Umbilical cord (tissue), 2 donors: Measurements from ENCODE around the gene KDM5A. TPM values are rescaled to one million over a fixed set of nuclear protein-coding genes. Genes with fewer than 3 reads are reported as not detected.
"Not testable (repeated sequence)": the region's sequence is repeated elsewhere in the genome, so short reads cannot be mapped to it uniquely, and the experiment has no call there.

Experiments
- DNase-seq: peaks from one replicate; pipeline ENCODE4 v3.0.0-alpha.2; 2015; ENCODE audit warnings: low spot score
- total RNA-seq: library from RNA; depleted of rRNA; stranded (reverse); fragments of >200 nt; gene quantifications from one replicate; pipeline ENCODE4 v1.2.3, GENCODE V29; 2014; ENCODE audit warnings: low replicate concordance; ENCODE audit not compliant: insufficient read depth

Gene KDM5A
- total RNA-seq, result 41.9 TPM

- DNase-seq, result peak; percentile 97
These were observed at the start of gene KDM5A for GRCh38 chr12:389142-390096. Gene KDM5A (minus strand): TSS chr12:389320. CDS start chr12:389091, 229 bp downstream.

DNA sequence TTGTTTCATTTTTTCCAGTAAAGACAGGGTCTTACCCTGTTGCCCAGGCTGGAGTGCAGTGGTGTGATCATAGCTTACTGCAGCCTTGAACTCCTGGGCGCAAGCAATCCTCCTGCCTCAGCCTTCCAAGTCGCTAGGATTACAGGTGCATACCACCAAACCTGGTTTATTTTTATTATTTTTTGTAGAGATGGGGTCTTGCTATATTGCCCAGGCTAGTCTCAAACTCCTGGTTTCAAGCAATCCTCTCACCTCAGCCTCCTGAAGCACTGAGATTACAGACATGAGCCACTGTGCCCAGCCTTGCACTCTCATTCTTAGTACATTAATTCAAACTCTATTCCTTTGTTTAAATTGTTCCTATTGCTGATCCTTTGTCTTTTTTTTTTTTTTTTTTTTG is 46.6 kb upstream of the KDM5A start:
- not testable (repeated sequence) for DNase-seq

GRCh38 chr12:422526-422925 is 33.4 kb upstream of the KDM5A start:
- DNase-seq, result no peak

GRCh38 chr12:418432-418831 is 29.3 kb upstream of the KDM5A start:
- DNase-seq, result no peak

GRCh38 chr12:414859-415258 is 25.7 kb upstream of the KDM5A start:
- no peak for DNase-seq

- DNase-seq, result peak; percentile 32
These were observed 12.9 kb upstream of the KDM5A start for GRCh38 chr12:402029-402389.

- DNase-seq, result peak; percentile 97
These were observed 12.3 kb upstream of the KDM5A start, which contains the start of gene CCDC77 for GRCh38 chr12:401235-402028. Gene CCDC77 (plus strand): TSS chr12:401644. CDS start chr12:409384, 7,740 bp downstream.

GRCh38 chr12:400828-401227 is 11.7 kb upstream of the KDM5A start:
- DNase-seq, result no peak

DNA sequence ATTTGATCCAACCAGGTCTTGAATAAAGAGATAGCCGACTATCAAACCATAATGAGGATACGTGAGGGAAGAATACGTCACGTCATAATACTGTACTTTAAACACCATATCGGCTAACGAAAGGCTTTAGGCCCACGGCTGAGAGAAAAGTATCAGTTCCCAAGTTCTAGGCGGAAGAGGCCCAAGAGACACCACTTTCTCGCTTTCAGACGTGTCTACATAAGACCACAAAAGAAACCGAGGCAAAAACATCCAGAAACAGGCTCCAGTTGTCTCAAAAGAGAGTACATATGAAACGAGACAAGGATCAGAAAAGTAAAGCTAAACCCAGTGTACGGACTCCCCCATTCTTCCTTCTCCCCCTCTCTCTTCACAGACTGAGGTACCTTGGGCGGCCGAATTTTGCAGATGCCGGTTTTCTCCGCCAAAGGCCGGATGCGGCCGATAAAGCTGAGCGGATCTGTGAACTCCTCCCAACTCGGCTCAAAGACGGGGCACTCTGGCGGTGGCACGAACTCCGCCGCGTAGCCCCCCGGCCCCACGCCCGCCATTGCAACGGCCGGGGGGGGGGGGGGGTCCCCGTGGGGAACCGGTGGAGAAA is 479 bp downstream of the KDM5A start:
- peak; percentile 32 for DNase-seq

- DNase-seq, result no peak
These were observed 1.1 kb downstream of the KDM5A start for GRCh38 chr12:388012-388411.

GRCh38 chr12:386651-387050 is 2.5 kb downstream of the KDM5A start:
- DNase-seq, result no peak

- not testable (repeated sequence) for DNase-seq
These were observed 18.2 kb downstream of the KDM5A start for GRCh38 chr12:370739-371485.

- DNase-seq, result no peak
These were observed 21.1 kb downstream of the KDM5A start for GRCh38 chr12:367972-368371.

DNA sequence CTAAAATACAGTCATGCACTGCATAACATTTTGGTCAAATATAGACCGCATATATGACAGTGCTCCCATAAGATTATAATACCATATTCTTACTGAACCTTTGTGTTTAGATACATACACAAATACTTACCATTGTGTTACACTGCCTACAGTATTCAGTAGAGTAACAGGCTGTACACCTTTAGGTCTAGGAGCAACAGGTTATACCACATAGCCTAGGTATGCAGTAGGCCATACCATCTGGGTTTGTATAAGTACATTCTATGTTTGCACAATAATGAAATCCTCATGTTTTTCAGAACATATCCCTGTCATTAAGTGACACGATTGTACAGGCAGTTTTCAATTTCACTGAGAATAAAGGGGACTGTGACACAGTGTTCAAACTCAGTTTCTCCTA is 22.3 kb downstream of the KDM5A start:
- no peak for DNase-seq

DNA sequence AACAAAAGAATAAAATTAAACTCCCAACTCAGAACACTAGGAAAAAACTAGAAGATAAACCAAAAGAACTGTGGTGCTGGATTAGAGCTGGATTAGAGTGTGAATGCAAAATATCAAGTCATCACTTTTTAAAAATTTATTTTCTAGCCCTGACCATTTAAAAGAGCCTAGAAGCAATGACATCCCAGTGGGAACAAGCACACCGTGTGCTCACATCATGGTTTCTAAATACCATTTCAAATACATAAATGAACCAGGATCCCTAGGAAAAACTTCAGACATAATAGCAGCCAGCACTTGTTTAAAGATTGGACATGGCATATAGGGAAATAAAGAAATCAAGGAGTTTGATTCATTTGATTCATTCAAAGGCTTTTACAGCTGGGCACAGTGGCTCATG is 30.0 kb downstream of the KDM5A start:
- DNase-seq, result no peak

GRCh38 chr12:356276-356988 is 32.7 kb downstream of the KDM5A start:
- no peak for DNase-seq

GRCh38 chr12:351197-351596 is 37.9 kb downstream of the KDM5A start:
- not testable (repeated sequence) for DNase-seq

GRCh38 chr12:349625-350024 is 39.5 kb downstream of the KDM5A start:
- DNase-seq, result not testable (repeated sequence)

DNA sequence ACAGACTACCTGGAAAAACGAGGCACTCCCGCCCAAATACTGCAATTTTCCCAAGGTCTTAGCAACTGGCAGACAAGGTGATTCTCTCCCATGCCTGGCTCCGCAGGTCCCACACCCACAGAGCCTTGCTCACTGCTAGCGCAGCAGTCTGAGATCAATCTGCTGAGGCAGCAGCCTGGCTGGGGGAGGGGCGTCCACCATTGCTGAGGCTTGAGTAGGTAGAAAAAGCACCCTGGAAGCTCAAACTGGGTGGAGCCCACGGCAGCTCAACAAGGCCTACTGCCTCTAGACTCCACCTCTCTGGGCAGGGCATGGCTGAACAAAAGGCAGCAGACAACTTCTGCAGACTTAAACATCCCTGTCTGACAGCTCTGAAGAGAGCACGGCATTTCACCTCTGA is 46.1 kb downstream of the KDM5A start:
- not testable (repeated sequence) for DNase-seq

- no peak for DNase-seq
These were observed 52.1 kb downstream of the KDM5A start for GRCh38 chr12:337039-337438.

DNA sequence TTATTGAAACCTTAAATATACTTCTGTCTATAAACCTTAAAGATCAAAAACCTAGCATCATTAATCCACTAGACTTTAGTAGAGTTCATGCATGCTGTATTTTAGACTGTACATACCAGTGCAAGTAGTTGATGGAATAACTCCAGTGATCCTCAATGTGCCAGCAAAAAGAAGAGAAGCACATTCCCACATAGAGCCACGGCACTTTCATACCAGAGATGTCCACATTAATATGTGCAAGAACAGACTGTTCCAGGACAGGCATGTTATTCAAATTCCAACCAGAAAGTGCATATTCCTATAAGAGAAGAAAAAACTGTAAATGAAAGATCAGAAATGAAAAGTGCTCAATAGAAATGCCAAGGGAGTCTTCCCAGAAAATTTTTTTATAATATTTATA is 55.0 kb downstream of the KDM5A start:
- no peak for DNase-seq
